ENCODE results near the gene ABCA4. TPM values are rescaled to one million over a fixed set of nuclear protein-coding genes. Genes with fewer than 3 reads are reported as not detected.
"Not testable (repeated sequence)": the region's sequence is repeated elsewhere in the genome, so short reads cannot be mapped to it uniquely, and the experiment has no call there.

The ABCA4 gene
- total and polyA plus RNA-seq, 7 donors: 0.14 to 1.1 (median 0.16) TPM; not detected in 2

GRCh38 chr1:94160811-94161210, 39.9 kb upstream of the ABCA4 start:
- H3K27me3 ChIP-seq: no peaks in the 10 kb centered on the region
- H3K4me1 ChIP-seq: peaks cover 0 to 8% (median 0%) of the 10 kb centered on the region in 4 donors
- DNase-seq: no peak
- H3K36me3 ChIP-seq: no peaks in the 10 kb centered on the region
- H3K27ac ChIP-seq: no peak overlapping the region
- H3K4me3 ChIP-seq: no peak overlapping the region
- no peaks in the 10 kb centered on the region for H3K9me3 ChIP-seq
- intact Hi-C loops (cut with DNase I): no loop called here
- 71 to 73% methylated on average over 4 of the region's 4 CpGs for WGBS, 2 donors
- TF ChIP-seq EP300 (IDR thresholded peaks at IDR 0.05) (no peak), POLR2AphosphoS5 (IDR thresholded peaks at IDR 0.05) (no peak), POLR2A (IDR thresholded peaks at IDR 0.05) (no peak), CTCF (IDR thresholded peaks at IDR 0.05) (no peak)

GRCh38 chr1:94156096-94156625, 35.2 kb upstream of the ABCA4 start:
- Histone ChIP-seq H3K4me1 (peaks cover 0 to 8% (median 0%) of the 10 kb centered on the region in 4 donors), H3K9me3 (no peaks in the 10 kb centered on the region), H3K4me3 (no peak overlapping the region), H3K27me3 (no peaks in the 10 kb centered on the region), H3K27ac (no peak overlapping the region), H3K36me3 (no peaks in the 10 kb centered on the region)
- intact Hi-C loops (cut with DNase I): no loop called here
- no peak for DNase-seq
- no peak for TF ChIP-seq EP300 (IDR thresholded peaks at IDR 0.05)
- WGBS, 2 donors: 12 to 54% methylated on average over 1 of the region's 1 CpG

GRCh38 chr1:94154989-94155388, 34.0 kb upstream of the ABCA4 start:
- WGBS, 2 donors: 76 to 88% methylated on average over 1 of the region's 1 CpG
- no peaks in the 10 kb centered on the region for H3K4me1 ChIP-seq
- intact Hi-C loops (cut with DNase I): no loop called here

GRCh38 chr1:94153133-94153532, 32.2 kb upstream of the ABCA4 start:
- Histone ChIP-seq H3K27ac (no peak overlapping the region), H3K36me3 (no peaks in the 10 kb centered on the region), H3K4me3 (no peak overlapping the region), H3K27me3 (no peaks in the 10 kb centered on the region), H3K4me1 (no peaks in the 10 kb centered on the region), H3K9me3 (no peaks in the 10 kb centered on the region)
- WGBS, 2 donors: 71 to 73% methylated on average over 1 of the region's 1 CpG
- no peak for TF ChIP-seq CTCF (IDR thresholded peaks at IDR 0.05)
- no peak for TF ChIP-seq EP300 (IDR thresholded peaks at IDR 0.05)
- TF ChIP-seq POLR2A (IDR thresholded peaks at IDR 0.05): no peak
- no peak for TF ChIP-seq POLR2AphosphoS5 (IDR thresholded peaks at IDR 0.05)
- intact Hi-C loops (cut with DNase I): no loop called here
- no peak for DNase-seq

More at GRCh38 chr1:94154989-94155388, 34.0 kb upstream of the ABCA4 start:
- TF ChIP-seq POLR2AphosphoS5 (IDR thresholded peaks at IDR 0.05) (no peak), CTCF (IDR thresholded peaks at IDR 0.05) (no peak), EP300 (IDR thresholded peaks at IDR 0.05) (no peak), POLR2A (IDR thresholded peaks at IDR 0.05) (no peak)
- Histone ChIP-seq H3K27ac (no peak overlapping the region), H3K36me3 (no peaks in the 10 kb centered on the region), H3K9me3 (no peaks in the 10 kb centered on the region), H3K27me3 (no peaks in the 10 kb centered on the region), H3K4me3 (no peak overlapping the region)
- no peak for DNase-seq

- H3K9me3 ChIP-seq; H3K4me1 ChIP-seq; DNase-seq; H3K27me3 ChIP-seq; intact Hi-C loops (cut with DNase I); H3K4me3 ChIP-seq; H3K36me3 ChIP-seq; H3K27ac ChIP-seq: not testable (repeated sequence)
Observed at GRCh38 chr1:94149166-94149565, 28.2 kb upstream of the ABCA4 start.

- Histone ChIP-seq H3K36me3 (no peaks in the 10 kb centered on the region), H3K4me3 (no peak overlapping the region), H3K9me3 (no peaks in the 10 kb centered on the region), H3K4me1 (peaks cover 0 to 10% (median 4%) of the 10 kb centered on the region in 4 donors), H3K27me3 (no peaks in the 10 kb centered on the region), H3K27ac (no peak overlapping the region)
- intact Hi-C loops (cut with DNase I): no loop called here
- no peak for TF ChIP-seq POLR2A (IDR thresholded peaks at IDR 0.05)
- TF ChIP-seq EP300 (IDR thresholded peaks at IDR 0.05): no peak
- no peak for TF ChIP-seq CTCF (IDR thresholded peaks at IDR 0.05)
- no peak for TF ChIP-seq POLR2AphosphoS5 (IDR thresholded peaks at IDR 0.05)
- 91 to 93% methylated on average over 5 of the region's 5 CpGs for WGBS, 2 donors
- no peak for DNase-seq
Observed at GRCh38 chr1:94146273-94146672, 25.3 kb upstream of the ABCA4 start.
